NCI-H2107 (cell line): ENCODE results near the gene KRT9.
"Not testable (repeated sequence)": the region's sequence is repeated elsewhere in the genome, so short reads cannot be mapped to it uniquely, and the experiment has no call there.

ENCODE experiments used
- DNase-seq: peaks from one replicate; lab custom pipeline; 2025; lab: John Stamatoyannopoulos, UW

The KRT9 gene, protein sequence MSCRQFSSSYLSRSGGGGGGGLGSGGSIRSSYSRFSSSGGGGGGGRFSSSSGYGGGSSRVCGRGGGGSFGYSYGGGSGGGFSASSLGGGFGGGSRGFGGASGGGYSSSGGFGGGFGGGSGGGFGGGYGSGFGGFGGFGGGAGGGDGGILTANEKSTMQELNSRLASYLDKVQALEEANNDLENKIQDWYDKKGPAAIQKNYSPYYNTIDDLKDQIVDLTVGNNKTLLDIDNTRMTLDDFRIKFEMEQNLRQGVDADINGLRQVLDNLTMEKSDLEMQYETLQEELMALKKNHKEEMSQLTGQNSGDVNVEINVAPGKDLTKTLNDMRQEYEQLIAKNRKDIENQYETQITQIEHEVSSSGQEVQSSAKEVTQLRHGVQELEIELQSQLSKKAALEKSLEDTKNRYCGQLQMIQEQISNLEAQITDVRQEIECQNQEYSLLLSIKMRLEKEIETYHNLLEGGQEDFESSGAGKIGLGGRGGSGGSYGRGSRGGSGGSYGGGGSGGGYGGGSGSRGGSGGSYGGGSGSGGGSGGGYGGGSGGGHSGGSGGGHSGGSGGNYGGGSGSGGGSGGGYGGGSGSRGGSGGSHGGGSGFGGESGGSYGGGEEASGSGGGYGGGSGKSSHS

DNA sequence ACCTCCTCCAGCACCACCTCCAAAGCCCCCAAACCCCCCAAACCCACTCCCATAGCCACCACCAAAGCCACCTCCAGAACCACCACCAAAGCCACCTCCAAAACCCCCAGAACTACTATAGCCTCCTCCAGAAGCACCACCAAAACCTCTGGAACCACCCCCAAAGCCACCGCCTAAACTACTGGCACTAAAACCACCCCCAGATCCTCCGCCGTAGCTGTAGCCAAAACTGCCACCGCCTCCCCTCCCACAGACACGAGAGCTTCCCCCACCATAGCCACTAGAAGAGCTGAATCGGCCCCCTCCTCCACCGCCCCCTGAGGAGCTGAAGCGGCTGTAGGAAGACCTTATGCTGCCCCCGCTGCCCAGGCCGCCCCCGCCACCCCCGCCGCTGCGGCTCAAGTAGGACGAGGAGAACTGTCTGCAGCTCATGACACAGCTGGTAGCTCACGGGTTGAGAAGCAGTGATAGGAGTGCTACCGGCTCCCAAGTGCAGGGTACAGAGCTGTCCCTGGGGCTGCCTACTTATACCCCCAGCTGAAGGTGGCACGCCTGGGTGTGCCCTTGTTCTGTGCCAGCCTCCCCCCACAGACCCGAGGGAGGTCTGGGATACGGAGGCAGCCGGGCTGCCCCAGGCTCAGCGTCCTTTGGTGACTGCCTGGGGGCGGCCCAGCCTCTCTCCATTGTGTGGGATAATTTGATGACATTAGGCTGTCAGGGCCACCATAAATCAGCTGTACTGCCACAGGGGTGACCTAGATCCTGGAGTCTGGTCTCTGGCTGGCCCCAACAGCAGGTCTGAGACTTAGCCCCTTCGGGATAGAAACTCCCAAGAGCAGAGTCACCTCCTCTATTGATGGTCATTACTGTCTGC, at the start of gene KRT9:
TSS of gene KRT9 (minus strand) at position 499 of the 874 bp plus-strand sequence. CDS start at position 432, 67 bp downstream.
- no peak for DNase-seq

GRCh38 chr17:41621435-41621817, 49.6 kb upstream of the KRT9 start:
- not testable (repeated sequence) for DNase-seq

- DNase-seq = no peak
Observed at GRCh38 chr17:41620583-41621434, 49.0 kb upstream of the KRT9 start.

GRCh38 chr17:41619927-41620582, 48.2 kb upstream of the KRT9 start:
- DNase-seq = not testable (repeated sequence)

DNA sequence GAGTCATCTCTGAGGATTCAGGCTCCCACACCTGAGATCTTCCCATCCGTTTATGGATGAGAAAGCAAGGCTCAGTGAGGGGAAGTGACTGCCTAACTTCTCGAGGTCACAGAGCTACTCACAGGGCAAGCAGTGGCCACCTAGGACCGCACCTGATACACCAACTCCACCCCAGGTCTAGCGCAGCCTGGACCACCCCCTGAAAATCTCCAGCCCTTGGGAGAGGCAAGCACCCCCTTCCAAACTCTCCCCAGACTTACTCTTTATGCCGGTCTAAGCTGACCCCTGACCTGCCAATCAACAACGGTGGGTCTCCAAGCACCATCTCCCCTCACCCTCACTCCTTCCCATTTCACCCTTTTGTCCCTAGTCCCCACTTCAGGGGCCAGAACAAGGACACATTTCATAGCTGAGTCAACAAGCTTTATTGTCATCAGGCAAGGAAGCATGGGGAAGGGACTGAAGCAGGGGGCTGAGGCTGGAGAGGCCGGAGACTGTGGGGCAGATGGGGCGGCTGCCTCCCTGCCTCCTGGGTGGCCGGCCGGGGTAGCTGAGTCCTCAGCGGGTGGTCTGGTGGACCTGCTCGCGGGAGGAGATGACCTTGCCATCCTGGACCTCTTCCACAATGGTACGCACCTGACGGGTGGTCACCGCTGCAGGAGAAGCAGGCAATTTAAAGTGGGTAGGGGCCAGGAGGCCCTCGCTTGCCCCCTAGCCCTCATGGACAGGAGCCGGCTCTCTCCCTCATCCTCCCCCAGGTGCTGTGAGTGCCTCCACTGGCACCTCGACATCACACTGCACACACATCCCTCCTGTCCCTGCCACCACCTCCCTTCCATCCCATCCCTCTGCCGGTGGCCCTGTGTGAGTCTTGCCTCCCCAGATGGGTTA, 47.4 kb upstream of the KRT9 start:
- DNase-seq = no peak

DNA sequence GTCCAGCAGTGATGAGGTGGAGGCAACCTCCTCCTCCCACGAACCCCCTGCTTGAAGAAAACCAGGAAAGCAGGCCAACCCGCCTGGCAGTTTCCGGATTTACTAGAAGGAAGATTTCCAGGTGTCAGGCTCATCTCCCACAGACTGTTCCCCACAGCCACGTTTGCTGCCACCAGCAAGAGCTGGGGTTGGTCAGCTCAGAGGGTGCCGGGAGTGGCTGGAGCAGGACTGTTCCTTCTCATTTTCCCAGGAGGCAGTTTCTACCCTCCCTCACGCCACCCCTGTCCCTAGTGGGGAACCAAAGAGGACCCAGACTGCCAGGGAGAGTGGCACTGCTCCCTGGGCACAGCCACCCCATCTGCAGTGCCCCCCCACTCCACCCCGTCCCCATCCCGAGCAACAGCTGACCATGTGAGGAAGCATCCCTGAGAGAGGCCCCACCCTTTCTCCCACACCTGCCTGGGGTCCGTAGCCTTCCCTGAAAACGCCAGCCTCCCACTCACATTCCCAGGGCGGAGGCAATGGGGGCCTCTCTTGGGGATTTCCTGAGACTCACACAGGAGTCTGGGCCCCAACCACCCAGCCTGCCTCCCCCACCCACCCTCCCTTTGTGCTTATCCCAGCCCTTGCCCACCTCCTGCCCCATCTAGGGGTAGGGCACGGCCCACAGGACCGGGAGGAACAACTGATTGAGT, 46.6 kb upstream of the KRT9 start:
- no peak for DNase-seq

DNA sequence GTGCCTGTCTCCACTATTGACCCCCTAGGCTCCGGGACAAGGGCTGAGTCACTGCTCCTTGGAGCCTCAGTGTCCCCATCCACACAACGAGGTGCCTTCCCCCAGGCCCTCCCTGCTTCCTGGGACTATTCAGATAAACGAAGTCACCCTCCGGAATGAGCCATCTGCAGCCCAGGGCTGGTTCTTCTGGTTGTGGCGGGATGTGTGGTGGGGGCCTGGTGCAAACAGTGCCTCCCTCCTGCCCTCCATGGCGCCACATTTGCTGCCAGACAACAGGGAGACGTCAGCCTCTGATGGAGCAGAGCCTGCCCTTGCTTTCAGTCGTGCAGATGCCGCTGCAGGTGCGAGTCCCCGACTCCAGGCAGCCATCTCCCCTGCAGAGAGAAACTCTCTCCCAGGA, 45.8 kb upstream of the KRT9 start:
- no peak for DNase-seq

GRCh38 chr17:41617136-41617535, 45.3 kb upstream of the KRT9 start:
- no peak for DNase-seq

- DNase-seq = not testable (repeated sequence)
Observed at GRCh38 chr17:41616486-41616885, 44.6 kb upstream of the KRT9 start.

- no peak for DNase-seq
Observed at GRCh38 chr17:41615454-41615853, 43.6 kb upstream of the KRT9 start.

DNA sequence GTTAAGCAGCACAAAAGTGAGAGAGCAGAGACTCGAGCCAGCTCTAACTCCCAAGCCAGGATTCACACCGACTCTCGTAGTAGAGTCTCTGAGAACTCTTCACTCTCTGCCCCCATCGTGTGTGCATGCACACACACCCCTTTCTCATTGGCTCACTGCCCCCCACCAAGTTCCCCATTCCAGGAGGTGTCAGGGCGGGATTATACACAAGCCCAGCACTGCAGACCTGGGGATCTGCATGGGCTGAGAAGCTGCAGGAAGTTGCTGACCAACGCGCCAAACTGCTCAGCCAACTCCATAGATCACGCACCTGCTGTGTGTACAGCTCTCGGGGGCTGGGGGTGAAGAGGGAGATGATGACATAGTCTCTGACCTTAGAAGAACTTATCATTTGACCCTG, 42.9 kb upstream of the KRT9 start:
- not testable (repeated sequence) for DNase-seq

GRCh38 chr17:41614098-41614497, 42.2 kb upstream of the KRT9 start:
- DNase-seq = no peak

DNA sequence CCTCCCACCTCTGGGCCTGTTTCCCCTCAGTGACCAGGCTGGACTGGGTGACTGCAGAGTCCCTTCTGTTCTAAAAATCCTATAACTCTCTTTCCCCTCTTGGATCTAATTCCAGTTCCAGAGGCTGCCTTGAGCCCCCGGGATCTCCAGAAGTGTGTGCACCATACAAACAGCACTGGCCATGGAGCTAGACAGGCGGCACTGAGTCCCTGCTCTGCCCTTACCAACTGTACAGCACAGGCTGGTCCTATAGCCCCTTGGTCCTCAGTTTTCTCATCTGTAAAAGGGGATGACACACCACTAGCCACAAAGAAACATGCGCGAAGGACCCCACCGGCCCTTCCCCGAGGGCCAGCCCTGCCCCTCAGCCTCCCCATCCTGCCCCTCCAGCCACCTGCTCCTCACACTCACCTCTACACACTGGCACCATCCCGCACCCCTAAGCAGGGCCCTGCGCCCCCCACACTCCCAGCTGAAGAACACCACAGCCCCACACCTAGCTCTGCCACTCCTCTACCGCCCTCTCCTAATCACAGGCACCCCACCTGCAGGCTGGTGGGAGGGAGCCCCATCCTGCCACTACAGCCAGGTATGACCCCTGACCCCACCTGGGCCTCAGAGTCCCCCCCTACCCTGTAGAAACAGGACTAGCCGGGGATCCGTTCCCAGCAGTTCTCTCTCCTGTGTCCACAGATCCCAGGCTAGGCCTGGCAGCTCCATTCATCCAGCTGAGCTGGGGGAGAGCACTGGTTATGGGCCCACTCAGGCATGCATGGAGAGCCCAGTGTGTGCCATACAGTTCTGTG, 41.6 kb upstream of the KRT9 start:
- no peak for DNase-seq

DNA sequence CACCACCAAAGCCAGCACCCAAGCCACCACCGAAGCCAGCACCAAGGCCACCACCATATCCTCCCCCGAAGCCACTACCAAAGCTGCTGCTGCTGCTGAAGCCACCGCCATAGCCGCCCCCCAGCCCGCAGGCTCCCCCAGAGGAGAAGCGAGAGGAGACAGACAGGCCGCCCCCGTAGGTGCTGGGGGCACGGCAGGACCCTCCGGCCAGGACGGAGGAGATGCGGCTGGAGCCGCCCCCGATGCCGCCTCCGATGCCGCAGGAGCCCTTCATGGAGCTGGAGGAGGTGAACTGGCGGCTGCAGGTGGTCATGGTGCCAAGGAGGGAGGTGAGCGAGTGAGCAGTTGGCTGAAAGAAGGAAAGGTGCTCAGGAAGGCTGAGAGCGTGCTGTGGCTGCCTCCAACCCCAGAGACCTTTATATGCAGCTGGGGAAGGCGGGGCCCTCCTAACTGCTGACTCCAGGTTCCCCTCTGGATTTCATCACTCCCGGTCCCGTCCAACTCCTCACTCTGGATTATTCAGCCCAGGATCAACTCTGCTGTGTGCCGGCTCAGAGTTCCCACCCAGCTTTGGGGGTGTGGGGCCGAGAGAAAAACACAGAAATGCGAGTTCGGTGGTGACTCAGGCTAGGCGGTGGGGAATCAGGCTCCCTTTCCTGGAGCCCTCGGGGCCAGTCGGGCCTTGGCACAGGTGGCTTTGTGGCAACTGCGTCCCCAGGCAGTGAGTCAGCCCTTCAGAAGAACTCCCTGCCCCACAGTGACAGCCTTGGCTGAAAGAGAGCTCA, 40.7 kb upstream of the KRT9 start, which contains the start of gene KRT16:
TSS of gene KRT16 (minus strand) at position 392 of the 785 bp plus-strand sequence. CDS start at position 313, 79 bp downstream.
- DNase-seq = not testable (repeated sequence)

GRCh38 chr17:41610965-41611640, 39.2 kb upstream of the KRT9 start:
- no peak for DNase-seq

GRCh38 chr17:41610061-41610517, 38.2 kb upstream of the KRT9 start:
- DNase-seq = not testable (repeated sequence)

DNA sequence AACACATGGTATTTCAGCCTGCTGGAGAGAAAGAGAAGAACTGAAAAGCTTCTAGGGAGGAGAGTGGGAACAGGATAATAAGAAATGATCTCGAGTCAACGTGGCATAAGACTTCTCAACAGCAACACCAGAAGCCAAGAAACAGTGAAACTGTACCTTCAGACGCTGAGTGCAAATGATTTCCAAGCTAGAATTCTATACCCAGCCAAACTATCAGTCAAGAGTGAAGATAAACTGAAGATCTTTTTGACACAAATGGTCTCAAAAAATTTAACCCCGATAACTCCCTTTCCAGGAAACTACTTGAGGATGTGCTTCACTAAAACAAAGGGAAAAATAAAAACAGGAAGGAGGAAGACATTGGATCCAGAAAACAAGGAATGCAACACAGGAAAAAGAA, 35.1 kb upstream of the KRT9 start:
- not testable (repeated sequence) for DNase-seq
